A673 (cell line): Measurements from ENCODE around the gene IGLL1. TPM values are rescaled to one million over a fixed set of nuclear protein-coding genes. Genes with fewer than 3 reads are reported as not detected.

Experiments used
- BruUV-seq: library from RNA; stranded (reverse); fragments of 400-500 nt; replicated peaks from 2 replicates; lab custom pipeline; 2021; lab: Mats Ljungman, UMichigan
- CTCF ChIA-PET: fragments of 300-600 bp; sonication (Branson Sonifier 250); formaldehyde crosslinking; loops from one replicate; lab custom pipeline; 2022; ENCODE audit warnings: antibody characterized with exemption; lab: Charles Lee
- POLR2A ChIA-PET: fragments of 300-600 bp; sonication (Branson Sonifier 250); formaldehyde crosslinking; loops from one replicate; lab custom pipeline; 2022; ENCODE audit warnings: antibody characterized with exemption; ENCODE audit not compliant: low non-redundant PET; lab: Charles Lee
- DNase-seq: peaks from one replicate; pipeline ENCODE4 v3.0.0-alpha.2; 2015; ENCODE audit warnings: low spot score
- H3K27ac ChIP-seq: fragments of 200-600 bp; sonication (generic); 2 replicates; pipeline ENCODE4 v1.5.1; 2016; ENCODE audit warnings: mixed run types, low read depth, mild to moderate bottlenecking, mixed read lengths, antibody characterized with exemption, low read length; ENCODE audit not compliant: poor library complexity, severe bottlenecking
- H3K27me3 ChIP-seq: fragments of 200-600 bp; sonication (generic); replicated peaks from 2 replicates; pipeline ENCODE4 v1.6.1; 2017; ENCODE audit warnings: mixed run types, low read depth, mild to moderate bottlenecking, mixed read lengths, antibody characterized with exemption, low read length; ENCODE audit not compliant: insufficient read depth, poor library complexity
- H3K36me3 ChIP-seq: fragments of 200-600 bp; sonication (generic); 2 replicates; pipeline ENCODE4 v1.6.1; 2016; ENCODE audit warnings: mixed run types, mild to moderate bottlenecking, mixed read lengths, antibody characterized with exemption, low read length; ENCODE audit not compliant: insufficient read depth, poor library complexity, severe bottlenecking
- H3K4me1 ChIP-seq: fragments of 200-600 bp; sonication (generic); 2 replicates; pipeline ENCODE4 v1.6.1; 2017; ENCODE audit warnings: mixed run types, mild to moderate bottlenecking, mixed read lengths, antibody characterized with exemption, low read length; ENCODE audit not compliant: insufficient read depth, poor library complexity, severe bottlenecking
- H3K4me3 ChIP-seq: fragments of 200-600 bp; sonication (generic); 2 replicates; pipeline ENCODE4 v1.5.1; 2016; ENCODE audit warnings: low read depth, mixed run types, mild to moderate bottlenecking, mixed read lengths, low read length; ENCODE audit not compliant: poor library complexity, severe bottlenecking
- H3K9me3 ChIP-seq: fragments of 200-600 bp; sonication (generic); 2 replicates; pipeline ENCODE4 v1.6.1; 2016; ENCODE audit warnings: mixed run types, low read depth, mild to moderate bottlenecking, mixed read lengths, antibody characterized with exemption, low read length; ENCODE audit not compliant: poor library complexity, severe bottlenecking
- CTCF ChIP-seq: fragments of 300-800, 200-600 bp; sonication (generic); conservative IDR thresholded peaks from 2 replicates; pipeline ENCODE4 v1.5.1; 2017; ENCODE audit warnings: low read depth, mild to moderate bottlenecking, antibody characterized with exemption, low read length, moderate library complexity, mixed read lengths
- EZH2 ChIP-seq: fragments of 200-600 bp; sonication (generic); IDR thresholded peaks from 2 replicates; pipeline ENCODE4 v1.6.1; 2017; ENCODE audit warnings: borderline replicate concordance, low read depth, mild to moderate bottlenecking, mixed read lengths, antibody characterized with exemption, low read length; ENCODE audit not compliant: poor library complexity, severe bottlenecking
- intact Hi-C: fragments of 100-400 bp; cut with micrococcal nuclease; formaldehyde crosslinking; loops from one replicate; pipeline ENCODE4 v1.10.0; 2022; ENCODE audit not compliant: unreplicated experiment
- total RNA-seq: library from RNA; stranded (reverse); gene quantifications from 2 replicates; pipeline ENCODE4 v1.2.3, GENCODE V29; 2021

IGLL1 gene
- total RNA-seq, 1 experiment from 2014 or later, result not detected

GRCh38 chr22:23579280-23579679 is 810 bp downstream of the IGLL1 start:
- no peak for DNase-seq
- Histone ChIP-seq H3K27ac (no peak overlapping the region), H3K36me3 (no peaks in the 10 kb centered on the region), H3K4me3 (no peak overlapping the region), H3K4me1 (no peaks in the 10 kb centered on the region), H3K9me3 (no peaks in the 10 kb centered on the region), H3K27me3 (no peaks in the 10 kb centered on the region)
- intact Hi-C loops, result no loop called here
- ChIA-PET CTCF (interaction anchor here (0.6 kb wide), 1 partner anchor 191 kb away, joined by 5 read pairs; no protein-coding TSS in a partner anchor), POLR2A (no interaction called here)
- no peak for TF ChIP-seq EZH2
- no peak for TF ChIP-seq CTCF
- no TSS peak for BruUV-seq

DNA sequence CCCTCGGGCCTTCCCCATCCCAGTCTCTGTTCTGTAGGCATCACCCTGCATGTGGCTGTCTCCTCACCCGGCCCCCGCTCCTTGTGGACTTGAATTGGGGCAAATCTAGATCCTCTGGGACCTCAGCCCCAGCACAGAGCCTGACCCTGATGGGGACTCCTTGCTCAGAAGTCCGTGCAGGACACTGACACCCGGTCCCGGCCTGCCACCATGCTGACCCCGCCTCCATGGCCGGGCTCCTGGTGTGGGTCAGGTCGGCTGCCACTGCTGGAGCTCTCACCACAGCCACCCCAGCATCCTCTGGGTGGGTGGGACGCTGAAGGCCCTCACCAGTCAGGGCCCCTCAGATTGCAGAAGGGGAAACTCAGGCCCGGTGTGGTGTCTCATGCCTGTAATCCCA is 1.8 kb downstream of the IGLL1 start:
- TF ChIP-seq EZH2 (no peak), CTCF (no peak)
- Histone ChIP-seq H3K27me3 (no peaks in the 10 kb centered on the region), H3K27ac (no peak overlapping the region), H3K4me3 (no peak overlapping the region), H3K4me1 (no peaks in the 10 kb centered on the region), H3K9me3 (no peaks in the 10 kb centered on the region), H3K36me3 (no peaks in the 10 kb centered on the region)
- ChIA-PET POLR2A (no interaction called here), CTCF (no interaction called here)
- intact Hi-C loops, result no loop called here
- DNase-seq, result no peak
- BruUV-seq, result no TSS peak

GRCh38 chr22:23576681-23577080 is 3.4 kb downstream of the IGLL1 start:
- ChIA-PET CTCF (no interaction called here), POLR2A (no interaction called here)
- no TSS peak for BruUV-seq
- Histone ChIP-seq H3K4me1 (no peaks in the 10 kb centered on the region), H3K27me3 (no peaks in the 10 kb centered on the region), H3K9me3 (no peaks in the 10 kb centered on the region), H3K36me3 (no peaks in the 10 kb centered on the region), H3K4me3 (no peak overlapping the region), H3K27ac (no peak overlapping the region)
- no peak for TF ChIP-seq CTCF
- no peak for TF ChIP-seq EZH2
- intact Hi-C loops, result no loop called here
- DNase-seq, result no peak
